Measurements from ENCODE around the gene CEP72. TPM values are rescaled to one million over a fixed set of nuclear protein-coding genes. Genes with fewer than 3 reads are reported as not detected.

Gene CEP72
- total RNA-seq, 1 donor from 2014 or later = 17.2 TPM

DNA sequence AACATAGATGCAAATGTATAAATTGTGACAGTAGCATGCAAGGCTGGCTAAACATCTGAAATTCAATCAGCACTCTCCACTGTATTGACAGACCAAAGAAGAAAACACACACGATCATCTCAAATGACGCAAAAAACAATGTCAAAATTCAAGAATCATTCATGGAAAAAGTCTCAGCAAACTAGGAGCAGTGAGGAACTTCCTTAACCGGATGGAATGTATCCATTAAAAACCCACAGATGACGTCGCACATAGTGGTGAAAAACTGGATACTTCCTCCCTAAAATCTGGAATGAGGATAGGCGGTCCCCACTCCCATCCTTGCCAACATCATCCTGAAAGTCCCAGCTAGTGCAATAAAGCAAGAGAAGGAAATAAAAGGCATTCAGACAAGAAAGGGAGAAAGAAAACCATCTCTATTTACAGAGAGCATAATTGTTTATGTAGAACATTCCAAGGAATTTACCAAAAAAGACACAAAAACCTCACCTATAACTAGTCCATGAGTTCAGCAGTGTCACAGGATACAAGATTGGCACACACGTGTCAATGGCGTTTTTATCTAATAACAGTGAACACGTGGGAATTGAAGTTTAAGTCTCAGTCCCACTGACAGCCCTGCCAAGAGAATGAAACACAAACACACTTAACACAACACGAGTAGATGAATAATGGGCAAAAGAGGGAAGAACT is 14.1 kb upstream of the CEP72 start:
- H3K27ac ChIP-seq = no peak overlapping the region
- no peaks in the 10 kb centered on the region for H3K79me2 ChIP-seq (ENCODE audit: low read depth)
- no peak for DNase-seq (ENCODE audit: low spot score)
- Mint-ChIP-seq H3K27me3 (ENCODE audit: insufficient read depth, low read depth) (peaks cover 22% of the 10 kb centered on the region), H3K4me3 (no peak overlapping the region), H3K27ac (no peak overlapping the region), H3K9me3 (no peaks in the 10 kb centered on the region), H3K36me3 (no peaks in the 10 kb centered on the region), H3K4me1 (peaks cover 4% of the 10 kb centered on the region)
- no peak overlapping the region for H3K4me3 ChIP-seq
- H3K36me3 ChIP-seq = no peaks in the 10 kb centered on the region
- H3K9me3 ChIP-seq (ENCODE audit: low read depth) = no peaks in the 10 kb centered on the region
- H3K27me3 ChIP-seq = peaks cover 73% of the 10 kb centered on the region
- no peak for TF ChIP-seq EZH2phosphoT487 (IDR thresholded peaks at IDR 0.05)
- H2AFZ ChIP-seq (replicated peaks) = no peak overlapping the region
- no peaks in the 10 kb centered on the region for H3K4me1 ChIP-seq
- H3K4me2 ChIP-seq = no peak overlapping the region
- no peak overlapping the region for H3K9ac ChIP-seq
- H4K20me1 ChIP-seq (ENCODE audit: low read depth) = no peaks in the 10 kb centered on the region
- no peaks in the 10 kb centered on the region for H3F3A ChIP-seq (ENCODE audit: low read depth)

DNA sequence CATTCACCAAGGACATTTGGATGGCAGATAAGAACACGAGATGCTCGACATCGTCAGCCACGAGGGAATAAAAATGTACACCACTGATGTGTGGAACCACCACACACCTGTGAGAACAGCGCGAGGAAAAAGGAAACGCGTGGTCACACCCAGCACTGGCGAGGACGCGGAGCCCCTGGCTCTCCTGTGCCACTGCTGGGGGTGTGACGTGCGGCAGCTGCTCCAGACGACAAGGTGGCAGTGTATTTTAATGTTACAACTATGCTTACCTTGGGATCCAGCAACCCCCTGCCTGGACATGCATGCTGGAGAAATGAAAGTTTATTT is 13.6 kb upstream of the CEP72 start:
- Mint-ChIP-seq H3K4me3 (no peak overlapping the region), H3K27ac (no peak overlapping the region), H3K9me3 (no peaks in the 10 kb centered on the region), H3K27me3 (ENCODE audit: insufficient read depth, low read depth) (peaks cover 21% of the 10 kb centered on the region), H3K4me1 (peaks cover 4% of the 10 kb centered on the region), H3K36me3 (no peaks in the 10 kb centered on the region)
- no peaks in the 10 kb centered on the region for H3K36me3 ChIP-seq
- peaks cover 72% of the 10 kb centered on the region for H3K27me3 ChIP-seq
- no peak overlapping the region for H3K27ac ChIP-seq
- H3F3A ChIP-seq (ENCODE audit: low read depth) = no peaks in the 10 kb centered on the region
- no peak overlapping the region for H3K4me2 ChIP-seq
- no peaks in the 10 kb centered on the region for H3K9me3 ChIP-seq (ENCODE audit: low read depth)
- no peaks in the 10 kb centered on the region for H3K4me1 ChIP-seq
- H4K20me1 ChIP-seq (ENCODE audit: low read depth) = no peaks in the 10 kb centered on the region
- TF ChIP-seq, protein P1, sequence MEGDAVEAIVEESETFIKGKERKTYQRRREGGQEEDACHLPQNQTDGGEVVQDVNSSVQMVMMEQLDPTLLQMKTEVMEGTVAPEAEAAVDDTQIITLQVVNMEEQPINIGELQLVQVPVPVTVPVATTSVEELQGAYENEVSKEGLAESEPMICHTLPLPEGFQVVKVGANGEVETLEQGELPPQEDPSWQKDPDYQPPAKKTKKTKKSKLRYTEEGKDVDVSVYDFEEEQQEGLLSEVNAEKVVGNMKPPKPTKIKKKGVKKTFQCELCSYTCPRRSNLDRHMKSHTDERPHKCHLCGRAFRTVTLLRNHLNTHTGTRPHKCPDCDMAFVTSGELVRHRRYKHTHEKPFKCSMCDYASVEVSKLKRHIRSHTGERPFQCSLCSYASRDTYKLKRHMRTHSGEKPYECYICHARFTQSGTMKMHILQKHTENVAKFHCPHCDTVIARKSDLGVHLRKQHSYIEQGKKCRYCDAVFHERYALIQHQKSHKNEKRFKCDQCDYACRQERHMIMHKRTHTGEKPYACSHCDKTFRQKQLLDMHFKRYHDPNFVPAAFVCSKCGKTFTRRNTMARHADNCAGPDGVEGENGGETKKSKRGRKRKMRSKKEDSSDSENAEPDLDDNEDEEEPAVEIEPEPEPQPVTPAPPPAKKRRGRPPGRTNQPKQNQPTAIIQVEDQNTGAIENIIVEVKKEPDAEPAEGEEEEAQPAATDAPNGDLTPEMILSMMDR (IDR thresholded peaks at IDR 0.05) = no peak
- TF ChIP-seq EZH2 (IDR thresholded peaks at IDR 0.05) (no peak), EZH2phosphoT487 (IDR thresholded peaks at IDR 0.05) (no peak)
- H2AFZ ChIP-seq (replicated peaks) = no peak overlapping the region
- no peak for DNase-seq (ENCODE audit: low spot score)
- H3K79me2 ChIP-seq (ENCODE audit: low read depth) = no peaks in the 10 kb centered on the region
- H3K9ac ChIP-seq = no peak overlapping the region
- no peak overlapping the region for H3K4me3 ChIP-seq

DNA sequence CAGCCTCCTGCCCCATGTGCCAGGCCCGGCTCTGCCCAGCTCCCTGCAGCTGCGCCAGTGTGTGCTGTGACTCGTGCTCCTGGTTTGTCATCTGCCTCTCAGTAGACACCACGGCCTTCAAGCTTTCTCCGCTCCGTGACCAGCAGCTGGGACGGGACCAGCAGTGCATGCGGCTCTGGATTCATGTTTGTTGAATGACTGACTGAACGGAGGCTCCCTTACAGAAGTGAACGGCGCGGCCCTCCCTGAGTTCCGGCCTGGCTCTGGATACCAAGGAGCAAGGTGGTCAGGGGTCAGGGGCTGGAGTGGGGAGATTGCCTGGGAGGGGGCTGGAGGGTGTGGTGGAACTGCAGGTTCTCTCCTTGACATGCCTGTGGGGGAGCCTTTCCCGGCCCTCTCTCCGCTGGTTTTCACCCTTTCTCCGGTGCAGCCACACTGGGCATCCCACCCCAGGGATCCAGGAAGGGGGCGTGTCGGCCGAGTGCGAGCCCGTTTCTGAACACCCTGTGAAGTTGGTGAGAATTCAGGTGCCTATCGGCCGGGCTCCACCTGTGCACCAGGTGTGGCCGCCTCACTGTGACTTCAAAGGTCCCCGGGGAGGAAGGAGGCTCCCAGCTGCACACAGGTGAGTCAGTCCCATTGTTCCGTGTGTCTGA is 11.1 kb upstream of the CEP72 start:
- Histone ChIP-seq H4K20me1 (ENCODE audit: low read depth) (no peaks in the 10 kb centered on the region), H3K9ac (no peak overlapping the region), H3K4me3 (no peak overlapping the region), H3K9me3 (ENCODE audit: low read depth) (no peaks in the 10 kb centered on the region), H3K4me1 (no peaks in the 10 kb centered on the region), H2AFZ (replicated peaks) (no peak overlapping the region), H3K27me3 (peaks cover 47% of the 10 kb centered on the region), H3F3A (ENCODE audit: low read depth) (no peaks in the 10 kb centered on the region), H3K27ac (no peak overlapping the region), H3K36me3 (no peaks in the 10 kb centered on the region), H3K79me2 (ENCODE audit: low read depth) (no peaks in the 10 kb centered on the region), H3K4me2 (no peak overlapping the region)
- H3K9me3 Mint-ChIP-seq = no peaks in the 10 kb centered on the region
- TF ChIP-seq EZH2 (IDR thresholded peaks at IDR 0.05) = no peak
- TF ChIP-seq, protein P1 (IDR thresholded peaks at IDR 0.05) = no peak
- TF ChIP-seq EZH2phosphoT487 (IDR thresholded peaks at IDR 0.05) = no peak
- no peak overlapping the region for H3K27ac Mint-ChIP-seq
- H3K36me3 Mint-ChIP-seq = no peaks in the 10 kb centered on the region
- peaks cover 20% of the 10 kb centered on the region for H3K27me3 Mint-ChIP-seq (ENCODE audit: insufficient read depth, low read depth)
- no peaks in the 10 kb centered on the region for H3K4me1 Mint-ChIP-seq
- H3K4me3 Mint-ChIP-seq = no peak overlapping the region
- no peak for DNase-seq (ENCODE audit: low spot score)
